ENCODE measurements around the gene CS. TPM values are rescaled to one million over a fixed set of nuclear protein-coding genes. Genes with fewer than 3 reads are reported as not detected.

CS gene
- total and polyA plus RNA-seq, 2 experiments from 2014 or later, result 67.2 to 76.2 TPM

GRCh38 chr12:56261503-56262232 is 38.5 kb downstream of the CS start:
- Histone ChIP-seq H3K79me2 (ENCODE audit: insufficient read depth) (peaks cover 12% of the 10 kb centered on the region), H3K27me3 (replicated peaks; ENCODE audit: insufficient read depth) (no peaks in the 10 kb centered on the region), H3K27ac (peak overlapping the region; percentile 70), H3K4me2 (ENCODE audit: unreplicated experiment) (peak overlapping the region; percentile 54), H3K4me1 (ENCODE audit: insufficient read depth) (peaks cover 22% of the 10 kb centered on the region), H3K9ac (peak overlapping the region; percentile 27; the same call in 1 of the 2 replicates), H2AFZ (peak overlapping the region; percentile 19), H3K36me3 (ENCODE audit: low read depth) (no peaks in the 10 kb centered on the region), H3F3A (ENCODE audit: insufficient read depth) (peaks cover 29% of the 10 kb centered on the region), H3K9me2 (ENCODE audit: insufficient read depth) (no peaks in the 10 kb centered on the region), H4K20me1 (ENCODE audit: insufficient read depth) (no peaks in the 10 kb centered on the region), H3K4me3 (no peak overlapping the region), H3K9me3 (ENCODE audit: low read depth) (no peaks in the 10 kb centered on the region)
- 53% methylated on average over 5 of the region's 5 CpGs for WGBS, 2 experiments (ENCODE audit: low coverage in 1 of 2, low lambda C conversion rate in 2 of 2, missing lambda C conversion rate in 2 of 2)
- peak; percentile 91 for DNase-seq
- TF ChIP-seq EZH2phosphoT487 (IDR thresholded peaks at IDR 0.05; ENCODE audit: insufficient read depth, low read depth), result no peak
- no peak for TF ChIP-seq EZH2 (IDR thresholded peaks at IDR 0.05; ENCODE audit: insufficient read depth, poor library complexity, severe bottlenecking)
- in situ Hi-C loops (cut with MboI), result no loop called here

DNA sequence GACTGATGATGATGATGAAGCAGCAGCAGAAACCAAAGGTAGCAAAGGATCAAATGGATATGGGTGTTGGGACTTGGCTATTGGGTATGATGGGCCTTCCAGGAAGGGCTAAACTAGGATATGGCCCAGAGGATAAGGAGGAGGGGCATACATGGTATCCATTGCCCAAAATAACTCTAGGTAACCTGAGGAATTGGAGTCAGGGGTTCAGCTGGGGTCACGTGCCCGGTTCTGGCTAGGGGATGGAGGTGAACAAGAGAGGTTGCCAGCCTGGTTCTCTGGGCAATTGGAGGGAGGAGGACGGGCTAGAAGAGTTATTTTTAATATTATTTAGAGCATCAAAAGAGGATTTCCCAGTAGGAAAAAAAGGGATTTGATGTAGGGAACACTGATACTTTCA is 39.2 kb downstream of the CS start:
- WGBS, 2 experiments (ENCODE audit: low coverage in 1 of 2, low lambda C conversion rate in 2 of 2, missing lambda C conversion rate in 2 of 2), result 87 to 88% methylated on average over 3 of the region's 3 CpGs

GRCh38 chr12:56260380-56260779 is 39.8 kb downstream of the CS start:
- Histone ChIP-seq H3K36me3 (ENCODE audit: low read depth) (peaks cover 5% of the 10 kb centered on the region; the same call in 1 of the 2 replicates), H4K20me1 (ENCODE audit: insufficient read depth) (no peaks in the 10 kb centered on the region), H3K9ac (no peak overlapping the region), H3K27me3 (replicated peaks; ENCODE audit: insufficient read depth) (no peaks in the 10 kb centered on the region), H3K9me3 (ENCODE audit: low read depth) (no peaks in the 10 kb centered on the region), H3F3A (ENCODE audit: insufficient read depth) (peaks cover 36% of the 10 kb centered on the region), H3K4me1 (ENCODE audit: insufficient read depth) (peaks cover 35% of the 10 kb centered on the region), H3K27ac (no peak overlapping the region), H3K4me2 (ENCODE audit: unreplicated experiment) (no peak overlapping the region), H3K79me2 (ENCODE audit: insufficient read depth) (peaks cover 25% of the 10 kb centered on the region), H3K9me2 (ENCODE audit: insufficient read depth) (no peaks in the 10 kb centered on the region), H3K4me3 (no peak overlapping the region), H2AFZ (no peak overlapping the region)
- WGBS, 2 experiments (ENCODE audit: low coverage in 1 of 2, low lambda C conversion rate in 2 of 2, missing lambda C conversion rate in 2 of 2), result 93 to 97% methylated on average over 8 of the region's 8 CpGs
- TF ChIP-seq EZH2 (IDR thresholded peaks at IDR 0.05; ENCODE audit: insufficient read depth, poor library complexity, severe bottlenecking), result no peak
- no peak for TF ChIP-seq EZH2phosphoT487 (IDR thresholded peaks at IDR 0.05; ENCODE audit: insufficient read depth, low read depth)
- in situ Hi-C loops (cut with MboI), result no loop called here
- DNase-seq, result no peak

More for the DNA sequence above, 39.2 kb downstream of the CS start:
- H3K27me3 ChIP-seq (replicated peaks; ENCODE audit: insufficient read depth), result no peaks in the 10 kb centered on the region
- TF ChIP-seq EZH2phosphoT487 (IDR thresholded peaks at IDR 0.05; ENCODE audit: insufficient read depth, low read depth) (no peak), EZH2 (IDR thresholded peaks at IDR 0.05; ENCODE audit: insufficient read depth, poor library complexity, severe bottlenecking) (no peak)
- no peaks in the 10 kb centered on the region for H3K36me3 ChIP-seq (ENCODE audit: low read depth)
- no peaks in the 10 kb centered on the region for H3K9me3 ChIP-seq (ENCODE audit: low read depth)
- H3K9ac ChIP-seq, result no peak overlapping the region
- peak overlapping the region; percentile 54 for H3K4me2 ChIP-seq (ENCODE audit: unreplicated experiment)
- H4K20me1 ChIP-seq (ENCODE audit: insufficient read depth), result no peaks in the 10 kb centered on the region
- H3K9me2 ChIP-seq (ENCODE audit: insufficient read depth), result no peaks in the 10 kb centered on the region
- peaks cover 20% of the 10 kb centered on the region for H3K79me2 ChIP-seq (ENCODE audit: insufficient read depth)
- H2AFZ ChIP-seq, result 0 out of 2 replicates have a peak overlapping the region, but pooled peaks have one; percentile 19
- peak overlapping the region; percentile 70; the same call in 1 of the 2 replicates for H3K27ac ChIP-seq
- in situ Hi-C loops (cut with MboI), result no loop called here
- H3K4me1 ChIP-seq (ENCODE audit: insufficient read depth), result peaks cover 29% of the 10 kb centered on the region
- DNase-seq, result no peak
- no peak overlapping the region for H3K4me3 ChIP-seq
- H3F3A ChIP-seq (ENCODE audit: insufficient read depth), result peaks cover 36% of the 10 kb centered on the region

GRCh38 chr12:56258820-56259183 is 41.3 kb downstream of the CS start:
- TF ChIP-seq EZH2 (IDR thresholded peaks at IDR 0.05; ENCODE audit: insufficient read depth, poor library complexity, severe bottlenecking) (no peak), EZH2phosphoT487 (IDR thresholded peaks at IDR 0.05; ENCODE audit: insufficient read depth, low read depth) (no peak)
- peak overlapping the region; percentile 81 for H3K9ac ChIP-seq
- peak overlapping the region; percentile 96 for H3K4me3 ChIP-seq
- H3K79me2 ChIP-seq (ENCODE audit: insufficient read depth), result peaks cover 41% of the 10 kb centered on the region
- DNase-seq, result no peak
- in situ Hi-C loops (cut with MboI), result no loop called here
- H3K9me3 ChIP-seq (ENCODE audit: low read depth), result no peaks in the 10 kb centered on the region
- H4K20me1 ChIP-seq (ENCODE audit: insufficient read depth), result no peaks in the 10 kb centered on the region
- H3K9me2 ChIP-seq (ENCODE audit: insufficient read depth), result no peaks in the 10 kb centered on the region
- no peaks in the 10 kb centered on the region for H3K27me3 ChIP-seq (replicated peaks; ENCODE audit: insufficient read depth)
- H2AFZ ChIP-seq, result peak overlapping the region; percentile 91
- peaks cover 20% of the 10 kb centered on the region for H3K36me3 ChIP-seq (ENCODE audit: low read depth)
- H3K4me1 ChIP-seq (ENCODE audit: insufficient read depth), result peaks cover 35% of the 10 kb centered on the region
- WGBS, 2 experiments (ENCODE audit: low coverage in 1 of 2, low lambda C conversion rate in 2 of 2, missing lambda C conversion rate in 2 of 2), result 3 to 4% methylated on average over 9 of the region's 9 CpGs
- peak overlapping the region; percentile 81 for H3K4me2 ChIP-seq (ENCODE audit: unreplicated experiment)
- H3K27ac ChIP-seq, result peak overlapping the region; percentile 70
- peaks cover 41% of the 10 kb centered on the region for H3F3A ChIP-seq (ENCODE audit: insufficient read depth)
